Left renal pelvis (tissue), 4 donors: Measurements from ENCODE around the gene MAT1A. TPM values are rescaled to one million over a fixed set of nuclear protein-coding genes. Genes with fewer than 3 reads are reported as not detected.
"Not testable (repeated sequence)": the region's sequence is repeated elsewhere in the genome, so short reads cannot be mapped to it uniquely, and the experiment has no call there.

Source experiments
- DNase-seq, 4 donors: peaks; one replicate each; pipeline ENCODE4 v3.0.0-alpha.2; 2013; ENCODE audit warnings: low read depth in 4 of 4, low spot score in 3 of 4
- polyA plus RNA-seq, 4 donors: library from polyadenylated mRNA; unstranded; fragments of 120-200 nt; gene quantifications; one replicate each; pipeline ENCODE4 v1.2.1, GENCODE V29; 2013; ENCODE audit not compliant: insufficient read length in 4 of 4

The MAT1A gene
- polyA plus RNA-seq, 4 donors: 0.90 to 1.5 (median 1.3) TPM

DNA sequence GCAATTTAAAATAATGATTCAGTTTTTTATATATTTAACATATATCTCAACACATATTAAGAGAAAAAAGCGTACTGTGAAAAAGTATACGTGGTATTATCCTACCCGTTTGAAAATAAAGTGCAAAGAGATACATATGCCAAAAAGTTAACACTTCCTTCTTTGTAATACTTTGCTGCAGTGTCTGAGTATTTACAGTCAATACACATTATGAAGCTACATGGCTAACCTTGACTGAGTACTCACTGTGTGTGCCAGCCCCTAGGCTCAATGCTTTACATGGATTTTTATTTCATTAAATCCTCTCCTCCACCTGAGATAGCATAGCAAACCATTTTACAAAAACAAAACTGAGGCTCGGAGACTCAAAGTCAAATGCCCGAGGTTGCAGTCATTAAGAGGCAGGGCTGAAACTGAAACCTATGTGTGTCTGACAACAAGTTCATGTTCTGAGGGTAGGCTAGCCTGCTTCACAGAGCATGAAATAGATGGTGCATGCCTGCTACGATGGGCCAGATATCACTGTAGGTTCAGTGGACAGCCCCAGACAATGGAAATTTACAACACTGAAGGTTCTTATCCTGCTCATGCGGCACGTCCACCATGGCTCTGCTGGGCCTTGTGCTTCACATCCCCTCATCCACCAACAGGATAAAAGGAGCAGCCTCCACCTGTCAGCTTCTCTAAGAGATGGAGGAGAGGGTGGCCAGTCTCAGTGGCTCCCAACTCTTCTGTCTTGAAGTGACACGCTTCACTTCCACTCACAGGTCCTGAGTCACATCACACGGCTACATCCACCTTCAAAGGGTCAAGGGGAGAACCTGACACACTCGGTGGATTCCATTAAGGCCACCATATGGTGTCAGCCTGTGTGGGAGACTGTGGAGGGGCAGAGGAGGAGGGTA, 54.9 kb downstream of the MAT1A start:
- not testable (repeated sequence) for DNase-seq

DNA sequence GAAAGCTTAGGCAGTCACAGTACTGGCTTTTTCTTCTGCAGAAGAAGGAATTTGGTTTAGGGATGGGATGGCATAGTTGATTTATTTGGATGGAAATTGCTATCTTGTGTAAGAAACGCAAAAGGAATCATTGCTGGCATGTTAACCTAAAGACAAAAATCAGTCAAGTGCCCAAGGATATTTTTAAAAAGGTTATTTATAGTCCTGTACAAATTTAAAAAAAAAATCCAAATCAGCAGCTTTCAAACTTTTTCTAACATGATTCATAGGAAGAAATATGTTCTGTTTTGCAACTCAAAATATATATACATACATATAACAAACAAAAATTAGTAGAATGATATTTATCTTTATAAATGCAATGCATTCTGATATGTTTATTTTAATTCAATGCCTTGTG, 55.6 kb downstream of the MAT1A start:
- DNase-seq: not testable (repeated sequence)

DNA sequence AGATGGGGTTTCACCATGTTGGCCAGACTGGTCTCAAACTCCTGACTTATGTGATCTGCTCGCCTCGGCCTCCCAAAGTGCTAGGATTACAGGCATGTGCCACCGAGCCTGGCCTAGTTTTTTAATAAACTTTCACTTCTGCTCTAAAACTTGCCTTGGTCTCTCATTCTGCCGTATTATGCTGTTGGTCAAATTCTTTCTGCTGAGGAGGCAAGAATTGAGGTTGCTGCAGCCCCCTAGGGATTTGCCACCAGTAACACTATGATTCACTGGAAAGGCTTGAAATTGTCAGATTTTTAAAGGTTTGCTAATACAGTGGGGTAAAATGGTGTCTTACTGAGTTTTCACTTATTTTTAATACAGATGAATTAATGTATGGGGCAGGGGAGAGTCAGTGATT, 62.7 kb downstream of the MAT1A start:
- not testable (repeated sequence) for DNase-seq

DNA sequence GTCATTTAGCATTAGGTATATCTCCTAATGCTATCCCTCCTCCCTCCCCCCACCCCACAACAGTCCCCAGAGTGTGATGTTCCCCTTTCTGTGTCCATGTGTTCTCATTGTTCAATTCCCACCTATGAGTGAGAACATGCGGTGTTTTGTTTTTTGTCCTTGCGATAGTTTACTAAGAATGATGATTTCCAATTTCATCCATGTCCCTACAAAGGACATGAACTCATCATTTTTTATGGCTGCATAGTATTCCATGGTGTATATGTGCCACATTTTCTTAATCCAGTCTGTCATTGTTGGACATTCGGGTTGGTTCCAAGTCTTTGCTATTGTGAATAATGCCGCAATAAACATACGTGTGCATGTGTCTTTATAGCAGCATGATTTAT, 66.4 kb downstream of the MAT1A start:
- not testable (repeated sequence) for DNase-seq

Other genes with a start within 250 kb of the MAT1A start
- 10 to 100 TPM; 43.7 to 63.2 (median 59.9) TPM for gene TMEM254, start 211.0 kb downstream of the MAT1A start, polyA plus RNA-seq
- gene PLAC9, start 156.9 kb downstream of the MAT1A start, polyA plus RNA-seq: 10 to 100 TPM; 20.1 to 69.0 (median 25.6) TPM
- 100 to 1,000 TPM; 110 to 147 (median 140) TPM for gene ANXA11, start 84.1 kb downstream of the MAT1A start, polyA plus RNA-seq
- under 1 TPM in 3 of 4 donors, not detected in 1; 0.30 to 0.54 (median 0.50) TPM for gene DYDC1, start 67.1 kb upstream of the MAT1A start, polyA plus RNA-seq
- gene DYDC2, start 67.1 kb upstream of the MAT1A start, polyA plus RNA-seq: 1 to 10 TPM in 2 of 4 donors, under 1 TPM in 2; 0.22 to 2.4 (median 1.1) TPM
- gene PRXL2A, start 118.9 kb upstream of the MAT1A start, polyA plus RNA-seq: 100 to 1,000 TPM; 115 to 128 (median 121) TPM
- 100 to 1,000 TPM in 1 of 4 donors, 10 to 100 TPM in 3; 83.7 to 101 (median 91.8) TPM for gene TSPAN14, start 164.7 kb upstream of the MAT1A start, polyA plus RNA-seq
- gene SH2D4B, start 248.2 kb upstream of the MAT1A start, polyA plus RNA-seq: under 1 TPM; 0.11 to 0.46 (median 0.15) TPM